Upper lobe of left lung (tissue), 6 donors: ENCODE measurements around the gene NHS. TPM values are rescaled to one million over a fixed set of nuclear protein-coding genes. Genes with fewer than 3 reads are reported as not detected.
A peak's percentile ranks its signal among the peaks of the same experiment; 100 is the strongest.

Experiments used
- ATAC-seq, 2 donors: fragments of 200-7000 bp; cut with Tn5 transposase; one replicate each; pipeline ENCODE4 v1.9.1; 2022; ENCODE audit warnings: mild to moderate bottlenecking in 2 of 2, moderate library complexity in 2 of 2; ENCODE audit not compliant: low FRiP score in 2 of 2
- DNase-seq, 2 donors: peaks; one replicate each; pipeline ENCODE4 v3.0.0-alpha.2; 2019 to 2020
- H3K27ac ChIP-seq, 4 donors: fragments of 200-600 bp; sonication (generic); one replicate each; pipeline ENCODE4 v1.5.1; 2016 to 2019
- H3K27me3 ChIP-seq, 4 donors: fragments of 200-600 bp; sonication (generic); one replicate each; pipeline ENCODE4 v1.5.1; 2017 to 2019
- H3K36me3 ChIP-seq, 4 donors: fragments of 200-600 bp; sonication (generic); one replicate each; pipeline ENCODE4 v1.5.1; 2016 to 2019
- H3K4me1 ChIP-seq, 4 donors: fragments of 200-600 bp; sonication (generic); one replicate each; pipeline ENCODE4 v1.5.1; 2018 to 2019
- H3K4me3 ChIP-seq, 4 donors: fragments of 200-600 bp; sonication (generic); one replicate each; pipeline ENCODE4 v1.5.1; 2017 to 2019; ENCODE audit warnings: mild to moderate bottlenecking in 2 of 4, moderate library complexity in 1 of 4
- H3K9me3 ChIP-seq, 4 donors: fragments of 200-600 bp; sonication (generic); one replicate each; pipeline ENCODE4 v1.5.1; 2018 to 2019
- EP300 ChIP-seq, 4 donors: sonication (generic); formaldehyde crosslinking; IDR thresholded peaks; one replicate each; pipeline ENCODE4 v1.5.1; 2017; ENCODE audit warnings: antibody characterized with exemption in 4 of 4, control low read depth in 2 of 4
- POLR2A ChIP-seq, 4 donors: fragments of 450-650 bp; IDR thresholded peaks; one replicate each; pipeline ENCODE4 v1.5.1; 2016 to 2017; ENCODE audit warnings: antibody characterized with exemption in 4 of 4, mild to moderate bottlenecking in 2 of 4
- POLR2AphosphoS5 ChIP-seq, 2 donors: sonication (generic); formaldehyde crosslinking; IDR thresholded peaks; one replicate each; pipeline ENCODE4 v1.5.1; 2017; ENCODE audit warnings: antibody characterized with exemption in 2 of 2
- WGBS, 2 donors: methylation state at CpG; one replicate each; pipeline ENCODE4 v1.1.5; 2017 to 2018; 5-methylcytosine and 5-hydroxymethylcytosine counted together
- total RNA-seq, 6 donors: library from RNA; depleted of rRNA in 4 of 6; stranded (reverse); fragments of >200 nt in 4 of 6; gene quantifications; one replicate each; pipeline versions ENCODE4 v1.1.0 to v1.2.1, GENCODE V29; 2016 to 2021
- TF ChIP-seq, protein P1 (sequence below), 6 experiments: fragments of 450-650 bp in 4 of 6; fragments of 200-600 bp in 2 of 6; sonication (generic) in 2 of 6; IDR thresholded peaks; one replicate each; pipeline ENCODE4 v1.5.1; 2016 to 2019; ENCODE audit warnings: antibody characterized with exemption in 6 of 6
- donor health status: DM: no; HTN: no; CAD: no; lungs with moderate emphysema.
- donor health status: DM: no; HTN: yes; CAD: no; lungs with severe emphysema.

The NHS gene
- total RNA-seq, 6 donors from 2014 or later = 0.46 to 6.3 (median 2.4) TPM

DNA sequence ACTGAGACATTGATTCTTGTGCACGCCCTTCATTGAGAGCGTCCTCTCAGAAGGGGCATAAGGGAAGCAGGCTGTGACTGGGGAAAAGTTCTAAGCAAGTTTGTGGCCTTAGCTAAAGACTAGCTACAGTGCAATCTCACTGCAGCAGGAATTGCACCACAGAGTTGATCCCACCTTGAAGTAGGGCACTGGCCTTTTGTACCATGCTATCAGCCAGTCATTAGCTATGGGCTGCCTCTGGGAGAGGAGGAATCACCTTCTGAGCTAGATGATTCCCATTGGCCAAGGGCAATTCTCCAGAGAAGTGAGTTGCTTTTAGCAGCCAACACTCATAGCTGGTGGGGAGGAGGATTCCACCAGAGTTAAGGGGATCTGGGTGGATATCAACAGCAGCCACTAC, 219.7 kb downstream of the NHS start:
- peaks cover 4 to 15% (median 5%) of the 10 kb centered on the region in 4 donors for H3K4me1 ChIP-seq
- H3K36me3 ChIP-seq = no peaks in the 10 kb centered on the region
- no peaks in the 10 kb centered on the region for H3K9me3 ChIP-seq
- DNase-seq = no peak
- no peak overlapping the region for H3K27ac ChIP-seq
- no peaks in the 10 kb centered on the region for H3K27me3 ChIP-seq
- TF ChIP-seq EP300 (IDR thresholded peaks at IDR 0.05) (no peak), POLR2AphosphoS5 (IDR thresholded peaks at IDR 0.05) (no peak), POLR2A (IDR thresholded peaks at IDR 0.05) (no peak)
- TF ChIP-seq, protein P1, sequence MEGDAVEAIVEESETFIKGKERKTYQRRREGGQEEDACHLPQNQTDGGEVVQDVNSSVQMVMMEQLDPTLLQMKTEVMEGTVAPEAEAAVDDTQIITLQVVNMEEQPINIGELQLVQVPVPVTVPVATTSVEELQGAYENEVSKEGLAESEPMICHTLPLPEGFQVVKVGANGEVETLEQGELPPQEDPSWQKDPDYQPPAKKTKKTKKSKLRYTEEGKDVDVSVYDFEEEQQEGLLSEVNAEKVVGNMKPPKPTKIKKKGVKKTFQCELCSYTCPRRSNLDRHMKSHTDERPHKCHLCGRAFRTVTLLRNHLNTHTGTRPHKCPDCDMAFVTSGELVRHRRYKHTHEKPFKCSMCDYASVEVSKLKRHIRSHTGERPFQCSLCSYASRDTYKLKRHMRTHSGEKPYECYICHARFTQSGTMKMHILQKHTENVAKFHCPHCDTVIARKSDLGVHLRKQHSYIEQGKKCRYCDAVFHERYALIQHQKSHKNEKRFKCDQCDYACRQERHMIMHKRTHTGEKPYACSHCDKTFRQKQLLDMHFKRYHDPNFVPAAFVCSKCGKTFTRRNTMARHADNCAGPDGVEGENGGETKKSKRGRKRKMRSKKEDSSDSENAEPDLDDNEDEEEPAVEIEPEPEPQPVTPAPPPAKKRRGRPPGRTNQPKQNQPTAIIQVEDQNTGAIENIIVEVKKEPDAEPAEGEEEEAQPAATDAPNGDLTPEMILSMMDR (IDR thresholded peaks at IDR 0.05) = no peak
- no peak for ATAC-seq
- no peak overlapping the region for H3K4me3 ChIP-seq
- 89 to 100% methylated on average over 2 of the region's 2 CpGs for WGBS, 2 donors

DNA sequence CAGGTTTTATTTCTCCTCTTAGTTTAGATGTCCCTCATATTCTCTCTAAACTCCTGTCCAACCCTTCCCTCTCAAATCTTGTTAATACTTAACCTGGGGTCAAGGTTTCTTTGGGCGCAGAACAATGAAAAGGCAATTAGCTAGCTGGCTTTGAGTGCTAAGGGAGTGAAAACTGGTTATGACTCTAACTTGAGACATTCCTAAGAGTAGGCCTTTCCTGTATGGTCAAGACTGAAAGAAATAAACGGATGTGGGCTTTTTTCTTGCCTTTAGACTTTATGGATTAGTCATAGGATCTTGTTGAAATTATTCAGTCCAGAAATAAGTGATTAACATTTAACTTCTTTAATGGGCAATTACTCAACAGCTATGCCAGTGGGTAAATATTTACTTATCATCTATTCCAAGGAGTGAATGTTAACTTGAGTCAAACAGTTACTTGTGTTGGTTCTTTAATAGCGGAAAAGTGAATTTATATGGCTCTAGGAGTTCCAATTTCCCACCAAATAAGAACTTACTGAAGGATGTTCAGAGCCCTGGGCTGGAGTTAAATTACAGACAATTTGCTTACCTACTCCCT, 220.5 kb downstream of the NHS start:
- WGBS, 2 donors = 43 to 68% methylated on average over 3 of the region's 3 CpGs
- Histone ChIP-seq H3K27ac (no peak overlapping the region), H3K27me3 (no peaks in the 10 kb centered on the region), H3K4me1 (peaks cover 4 to 15% (median 5%) of the 10 kb centered on the region in 4 donors), H3K4me3 (no peak overlapping the region), H3K9me3 (no peaks in the 10 kb centered on the region), H3K36me3 (no peaks in the 10 kb centered on the region)
- no peak for TF ChIP-seq POLR2A (IDR thresholded peaks at IDR 0.05)
- TF ChIP-seq POLR2AphosphoS5 (IDR thresholded peaks at IDR 0.05) = no peak
- TF ChIP-seq, protein P1 (IDR thresholded peaks at IDR 0.05) = no peak
- no peak for TF ChIP-seq EP300 (IDR thresholded peaks at IDR 0.05)
- ATAC-seq (no peak), DNase-seq (no peak)

DNA sequence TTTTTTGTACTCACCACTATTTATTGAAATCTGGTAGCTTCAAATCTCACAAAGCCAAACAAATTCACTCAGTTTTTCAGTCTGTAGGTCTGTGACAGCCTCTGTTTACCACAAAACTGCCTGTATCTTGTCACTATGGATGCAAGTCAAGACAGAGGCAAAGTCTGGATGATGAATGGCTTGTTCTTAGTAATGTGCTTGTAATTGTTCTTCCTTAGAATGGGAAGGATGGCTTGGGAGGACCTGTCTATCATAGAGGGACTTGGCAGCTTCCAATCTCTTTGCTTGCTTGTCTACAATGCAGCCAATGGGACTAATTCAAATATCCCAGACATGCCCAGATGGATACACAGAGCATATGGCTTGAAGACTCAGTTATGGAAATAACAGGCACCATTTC, 221.1 kb downstream of the NHS start:
- ATAC-seq (no peak), DNase-seq (no peak)
- no peak overlapping the region for H3K4me3 ChIP-seq
- H3K9me3 ChIP-seq = no peaks in the 10 kb centered on the region
- TF ChIP-seq POLR2AphosphoS5 (IDR thresholded peaks at IDR 0.05) (no peak), POLR2A (IDR thresholded peaks at IDR 0.05) (no peak), EP300 (IDR thresholded peaks at IDR 0.05) (no peak)
- TF ChIP-seq, protein P1 (IDR thresholded peaks at IDR 0.05) = no peak
- peaks cover 4 to 13% (median 5%) of the 10 kb centered on the region in 4 donors for H3K4me1 ChIP-seq
- H3K36me3 ChIP-seq = no peaks in the 10 kb centered on the region
- no peak overlapping the region for H3K27ac ChIP-seq
- H3K27me3 ChIP-seq = no peaks in the 10 kb centered on the region

DNA sequence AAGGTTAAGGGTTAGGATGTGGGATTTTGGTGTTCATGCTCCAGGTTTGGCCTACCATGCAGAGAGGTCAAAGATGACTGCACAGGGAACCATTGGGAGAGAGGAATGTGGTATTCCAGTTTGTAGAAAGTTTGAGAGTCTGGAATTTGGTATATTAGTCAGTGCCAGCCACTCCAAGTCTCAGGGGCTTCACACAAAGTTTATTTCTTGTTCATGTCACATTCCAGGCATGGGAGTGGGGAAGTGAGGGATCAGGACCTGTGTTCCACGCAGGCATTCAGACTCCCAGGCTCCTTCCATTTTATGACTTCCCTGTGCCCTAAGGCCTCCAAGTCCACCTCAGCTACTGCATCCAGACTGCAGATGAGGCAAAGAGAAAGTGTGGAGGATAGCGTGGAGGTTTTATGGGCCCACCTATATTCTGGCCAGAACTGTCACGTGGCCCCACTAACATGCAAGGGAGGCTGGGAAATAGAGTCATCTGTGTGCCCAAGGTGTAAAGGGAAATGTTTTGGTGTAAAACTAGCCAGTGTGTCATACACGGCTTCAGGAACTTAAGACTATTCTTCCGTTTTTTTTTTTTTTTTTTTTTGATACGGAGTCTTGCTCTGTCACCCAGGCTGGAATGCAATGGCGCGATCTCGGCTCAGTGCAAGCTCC, 221.7 kb downstream of the NHS start:
- 71 to 85% methylated on average over 9 of the region's 9 CpGs for whole genome bisulfite sequencing, 2 donors
- DNase-seq = peak in 1 of 2 donors; percentile 14
- Histone ChIP-seq H3K27ac (no peak overlapping the region), H3K9me3 (no peaks in the 10 kb centered on the region), H3K27me3 (no peaks in the 10 kb centered on the region), H3K36me3 (no peaks in the 10 kb centered on the region), H3K4me1 (peaks cover 0 to 7% (median 5%) of the 10 kb centered on the region in 4 donors), H3K4me3 (no peak overlapping the region)
- ATAC-seq = no peak
- TF ChIP-seq, protein P1 (IDR thresholded peaks at IDR 0.05) = no peak
- TF ChIP-seq POLR2AphosphoS5 (IDR thresholded peaks at IDR 0.05) = no peak
- TF ChIP-seq POLR2A (IDR thresholded peaks at IDR 0.05) = no peak
- no peak for TF ChIP-seq EP300 (IDR thresholded peaks at IDR 0.05)

DNA sequence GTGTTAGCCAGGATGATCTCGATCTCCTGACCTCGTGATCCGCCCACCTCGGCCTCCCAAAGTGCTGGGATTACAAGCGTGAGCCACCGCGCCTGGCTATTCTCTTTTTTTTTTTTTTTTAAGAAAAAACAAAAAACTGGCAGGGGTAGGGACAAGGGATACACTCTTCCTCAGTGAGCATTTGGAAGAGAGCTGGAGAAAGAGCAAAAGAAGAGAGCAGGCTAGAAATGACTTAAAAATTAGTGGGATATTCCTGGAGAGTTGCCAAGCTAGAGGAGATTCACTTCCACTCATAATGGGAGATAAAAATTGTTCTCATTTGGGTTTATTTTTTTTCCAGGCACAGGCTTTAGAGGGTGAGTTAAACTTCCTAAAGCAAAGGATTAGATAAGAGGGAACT, 222.3 kb downstream of the NHS start:
- Histone ChIP-seq H3K4me1 (peaks cover 0 to 7% (median 5%) of the 10 kb centered on the region in 4 donors), H3K36me3 (no peaks in the 10 kb centered on the region), H3K27ac (no peak overlapping the region), H3K4me3 (no peak overlapping the region), H3K9me3 (no peaks in the 10 kb centered on the region), H3K27me3 (no peaks in the 10 kb centered on the region)
- ATAC-seq (no peak), DNase-seq (no peak)
- WGBS, 2 donors = 85 to 90% methylated on average over 7 of the region's 7 CpGs
- no peak for TF ChIP-seq POLR2AphosphoS5 (IDR thresholded peaks at IDR 0.05)
- TF ChIP-seq, protein P1 (IDR thresholded peaks at IDR 0.05) = no peak
- no peak for TF ChIP-seq EP300 (IDR thresholded peaks at IDR 0.05)
- TF ChIP-seq POLR2A (IDR thresholded peaks at IDR 0.05) = no peak
